Cardiac fibroblast (primary cell): ENCODE results near the gene SLC12A7.
"Not testable (repeated sequence)": the region's sequence is repeated elsewhere in the genome, so short reads cannot be mapped to it uniquely, and the experiment has no call there.

Source experiments
- DNase-seq, 2 donors: peaks; one replicate each; pipeline versions ENCODE4 v3.0.0 to v3.0.0-alpha.2; 2010; ENCODE audit warnings: low read depth in 2 of 2
- H3K4me3 ChIP-seq, 2 donors: replicated peaks in 1 of 2; 1 replicate in 1 of 2; 2 replicates in 1 of 2; pipeline ENCODE4 v1.5.1; 2011; ENCODE audit warnings: low read depth in 2 of 2, low read length in 2 of 2, mild to moderate bottlenecking in 2 of 2, moderate library complexity in 1 of 2
- CTCF ChIP-seq: IDR thresholded peaks from one replicate; pipeline ENCODE4 v1.5.1; 2011; ENCODE audit warnings: low read depth, mild to moderate bottlenecking, low read length, inconsistent platforms

Gene SLC12A7

GRCh38 chr5:1111727-1112289, at the start of gene SLC12A7:
SLC12A7 (minus strand) TSS chr5:1112063; CDS start chr5:1111991, 72 bp downstream.
- TF ChIP-seq CTCF: no peak
- peak within 1 kb of the TSS; percentile 66 to 79 for H3K4me3 ChIP-seq
- DNase-seq: peak in 1 of 2 donors; percentile 27

- H3K4me3 ChIP-seq: no peak overlapping the region
- peak in 1 of 2 donors; percentile 41 for DNase-seq
- no peak for TF ChIP-seq CTCF
Measured at GRCh38 chr5:1161108-1161832, 49.4 kb upstream of the SLC12A7 start.

- no peak for DNase-seq
- no peak overlapping the region for H3K4me3 ChIP-seq
- TF ChIP-seq CTCF: no peak
Measured at GRCh38 chr5:1159774-1160406, 48.0 kb upstream of the SLC12A7 start.

- DNase-seq: no peak
- TF ChIP-seq CTCF: no peak
Measured at GRCh38 chr5:1159341-1159675, 47.4 kb upstream of the SLC12A7 start.

GRCh38 chr5:1158647-1159340, 46.9 kb upstream of the SLC12A7 start:
- DNase-seq: no peak
- H3K4me3 ChIP-seq: no peak overlapping the region
- TF ChIP-seq CTCF: no peak

More at GRCh38 chr5:1159341-1159675, 47.4 kb upstream of the SLC12A7 start:
- no peak overlapping the region for H3K4me3 ChIP-seq

- not testable (repeated sequence) for DNase-seq, H3K4me3 ChIP-seq
Measured at GRCh38 chr5:1157461-1157986, 45.7 kb upstream of the SLC12A7 start.
